ENCODE data around the gene IL1RL1.

Gene IL1RL1

DNA sequence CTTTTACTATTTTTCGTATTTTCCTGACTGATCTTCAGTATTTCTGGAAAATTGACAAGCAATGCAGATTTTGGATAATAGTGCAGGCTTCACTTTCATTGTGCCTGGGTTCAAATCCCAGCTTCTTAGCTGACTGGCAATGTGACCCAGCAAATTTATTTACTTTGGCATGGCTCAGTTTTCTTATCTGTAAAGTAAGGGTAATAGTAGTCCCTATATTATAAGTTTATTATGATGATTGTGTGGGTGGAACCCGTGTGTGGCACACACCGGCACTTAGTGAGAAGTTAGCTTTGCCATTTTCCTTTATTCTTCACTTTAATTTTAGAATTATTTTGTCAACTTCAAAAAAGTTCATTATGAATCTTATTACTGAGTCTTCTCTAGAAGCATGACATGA lies 7.8 kb upstream of the IL1RL1 start:
- no peak for DNase-seq (ENCODE audit: extremely low read depth, low read depth)
- TF ChIP-seq, protein P1, sequence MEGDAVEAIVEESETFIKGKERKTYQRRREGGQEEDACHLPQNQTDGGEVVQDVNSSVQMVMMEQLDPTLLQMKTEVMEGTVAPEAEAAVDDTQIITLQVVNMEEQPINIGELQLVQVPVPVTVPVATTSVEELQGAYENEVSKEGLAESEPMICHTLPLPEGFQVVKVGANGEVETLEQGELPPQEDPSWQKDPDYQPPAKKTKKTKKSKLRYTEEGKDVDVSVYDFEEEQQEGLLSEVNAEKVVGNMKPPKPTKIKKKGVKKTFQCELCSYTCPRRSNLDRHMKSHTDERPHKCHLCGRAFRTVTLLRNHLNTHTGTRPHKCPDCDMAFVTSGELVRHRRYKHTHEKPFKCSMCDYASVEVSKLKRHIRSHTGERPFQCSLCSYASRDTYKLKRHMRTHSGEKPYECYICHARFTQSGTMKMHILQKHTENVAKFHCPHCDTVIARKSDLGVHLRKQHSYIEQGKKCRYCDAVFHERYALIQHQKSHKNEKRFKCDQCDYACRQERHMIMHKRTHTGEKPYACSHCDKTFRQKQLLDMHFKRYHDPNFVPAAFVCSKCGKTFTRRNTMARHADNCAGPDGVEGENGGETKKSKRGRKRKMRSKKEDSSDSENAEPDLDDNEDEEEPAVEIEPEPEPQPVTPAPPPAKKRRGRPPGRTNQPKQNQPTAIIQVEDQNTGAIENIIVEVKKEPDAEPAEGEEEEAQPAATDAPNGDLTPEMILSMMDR (IDR thresholded peaks at IDR 0.05; ENCODE audit: low read depth, low read length): no peak

DNA sequence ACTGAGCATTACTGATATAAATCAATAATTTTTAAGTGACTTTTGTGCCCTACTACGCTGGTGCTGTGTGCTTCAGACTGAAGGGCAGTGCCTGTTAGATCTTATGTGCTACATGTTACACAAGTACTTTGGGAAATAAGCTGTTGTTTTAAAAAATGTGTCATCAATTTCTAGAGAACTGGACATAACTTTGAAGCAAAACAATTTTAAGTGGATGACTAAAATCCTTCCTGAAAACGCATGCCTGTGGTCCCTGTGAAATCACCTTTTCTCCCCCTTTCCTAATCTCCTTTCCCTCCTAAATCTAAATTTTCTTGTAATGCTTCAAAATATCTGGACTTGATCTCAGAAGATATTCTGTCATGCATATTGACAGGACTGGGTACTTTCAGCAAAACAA lies 7.1 kb upstream of the IL1RL1 start:
- TF ChIP-seq, protein P1 (IDR thresholded peaks at IDR 0.05; ENCODE audit: low read depth, low read length): no peak
- no peak for DNase-seq (ENCODE audit: extremely low read depth, low read depth)

DNA sequence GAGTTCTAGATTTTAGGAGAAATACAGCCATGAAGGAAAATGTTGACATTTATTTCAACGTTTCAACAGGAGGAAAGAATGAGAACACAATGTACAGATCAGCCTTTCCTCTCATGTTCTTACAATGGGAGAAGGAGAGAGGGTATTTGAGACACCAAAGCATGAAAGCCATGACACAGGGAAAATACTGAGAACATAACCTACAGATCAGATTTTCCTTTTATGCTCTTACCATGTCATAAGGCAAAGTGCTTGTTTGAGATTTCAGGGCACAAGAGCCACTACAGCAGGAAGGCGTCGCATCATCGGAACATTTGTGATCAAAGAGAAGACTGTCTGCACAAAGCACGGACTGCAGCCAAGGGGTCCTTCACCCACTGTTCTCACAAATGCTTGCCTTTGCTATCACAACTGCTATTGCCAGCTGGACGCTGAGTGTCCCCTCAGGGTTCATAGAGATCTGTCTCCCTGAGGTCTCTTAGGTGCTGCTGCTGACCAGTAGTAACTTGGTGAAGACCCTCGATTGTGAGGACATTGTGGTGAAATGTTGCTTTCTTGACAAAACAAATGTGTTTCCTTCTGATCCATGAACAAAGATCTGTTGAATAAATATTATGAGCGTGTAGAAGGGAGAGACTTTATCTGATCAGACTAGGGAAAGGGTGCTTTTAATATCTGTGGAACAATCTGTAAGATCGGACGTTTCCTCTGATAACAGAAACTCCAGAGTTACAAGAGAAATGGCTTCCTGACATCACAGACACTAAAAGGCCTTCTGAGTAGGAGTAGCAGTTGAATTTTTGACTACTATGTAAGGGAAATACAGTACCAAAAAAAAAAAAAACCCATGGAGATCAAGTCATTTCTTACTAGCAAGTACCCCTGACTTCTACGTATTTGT lies 6.4 kb upstream of the IL1RL1 start:
- no peak for DNase-seq (ENCODE audit: extremely low read depth, low read depth)
- TF ChIP-seq, protein P1 (IDR thresholded peaks at IDR 0.05; ENCODE audit: low read depth, low read length): no peak

DNA sequence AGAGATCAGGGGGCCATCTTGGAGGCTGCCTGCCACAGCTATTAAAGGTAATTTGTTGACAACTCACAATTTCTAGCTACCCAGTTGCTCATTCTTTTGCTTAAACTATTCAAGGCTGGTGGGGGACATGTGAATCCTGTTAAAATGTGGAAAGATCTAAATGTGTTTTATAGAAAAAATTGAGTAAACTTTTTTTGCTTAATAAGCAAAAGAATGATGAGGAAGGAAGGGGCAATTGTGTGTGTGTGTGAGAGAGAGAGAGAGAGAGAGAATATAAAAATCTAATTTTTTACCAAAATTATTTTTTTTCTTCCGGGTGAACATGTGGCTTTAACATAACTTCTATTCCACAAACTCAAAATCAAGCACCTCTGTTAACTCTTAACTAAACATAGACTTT lies 5.2 kb upstream of the IL1RL1 start:
- TF ChIP-seq, protein P1 (IDR thresholded peaks at IDR 0.05; ENCODE audit: low read depth, low read length): no peak
- no peak for DNase-seq (ENCODE audit: extremely low read depth, low read depth)

DNA sequence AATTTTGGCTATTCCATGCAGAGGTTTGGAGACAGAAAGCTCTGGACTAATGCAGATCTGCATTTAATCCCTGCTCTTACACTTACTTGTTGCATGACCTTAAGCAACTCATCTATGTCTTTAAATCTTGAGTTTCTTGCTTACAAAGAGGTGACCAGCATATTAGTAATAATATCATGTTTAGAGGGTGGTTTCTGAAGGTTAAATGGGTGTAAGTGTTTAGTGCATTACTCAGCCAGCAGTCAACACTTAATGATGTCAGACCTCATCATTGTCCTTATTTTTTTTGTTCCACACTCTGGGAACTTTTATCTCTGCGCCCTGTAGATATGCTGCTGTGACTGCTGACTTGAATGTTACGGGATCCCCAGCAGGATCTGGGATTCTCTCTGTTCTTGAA lies 1.7 kb downstream of the IL1RL1 start:
- TF ChIP-seq, protein P1 (IDR thresholded peaks at IDR 0.05; ENCODE audit: low read depth, low read length): no peak
- no peak for DNase-seq (ENCODE audit: extremely low read depth, low read depth)

DNA sequence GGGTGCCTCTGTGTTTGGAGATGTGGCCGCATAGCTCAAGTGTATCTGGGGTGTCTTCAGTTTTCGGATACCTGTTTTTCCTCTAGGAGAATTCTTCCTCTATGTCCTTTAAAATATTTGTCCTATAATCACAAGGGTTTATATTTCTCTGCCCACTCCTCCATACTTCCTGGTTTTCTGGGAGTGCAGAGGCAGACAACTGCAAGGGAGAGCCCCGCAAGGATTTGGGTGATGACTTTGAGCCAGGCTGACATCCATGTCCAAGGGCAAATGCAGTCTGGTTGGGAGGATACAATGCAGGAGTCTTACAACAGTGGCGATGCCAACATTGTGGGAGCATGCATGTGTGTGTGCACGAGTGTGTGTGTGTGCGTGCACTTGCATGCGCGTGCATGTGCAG lies 2.1 kb downstream of the IL1RL1 start:
- TF ChIP-seq, protein P1 (IDR thresholded peaks at IDR 0.05; ENCODE audit: low read depth, low read length): no peak
- DNase-seq (ENCODE audit: extremely low read depth, low read depth): no peak

DNA sequence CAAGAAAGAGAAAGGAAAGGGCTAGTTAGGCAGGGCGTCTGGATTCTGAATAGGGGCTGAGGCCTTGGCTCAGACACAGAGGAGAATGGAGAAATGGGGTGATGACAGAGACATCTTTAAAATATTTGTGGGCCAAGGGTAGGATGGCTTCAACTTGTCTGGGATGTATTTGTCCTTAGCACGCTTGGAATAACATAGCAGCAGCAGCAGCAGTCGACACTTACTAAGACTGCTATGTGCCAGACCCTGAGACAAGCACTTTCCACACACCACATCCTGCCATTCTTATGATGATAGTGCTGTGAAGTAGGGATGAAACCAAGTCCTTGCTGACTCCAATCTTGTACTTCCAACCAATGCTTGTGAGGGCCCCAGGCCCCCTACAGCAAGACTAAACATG lies 2.6 kb downstream of the IL1RL1 start:
- DNase-seq (ENCODE audit: extremely low read depth, low read depth): no peak
- TF ChIP-seq, protein P1 (IDR thresholded peaks at IDR 0.05; ENCODE audit: low read depth, low read length): no peak

Data from AG09319 (cell line).